Activated CD4-positive, alpha-beta memory T cell treated with anti-CD3 and anti-CD28 coated beads for 36 hours (primary cell): ENCODE measurements around the gene ANXA6. TPM values are rescaled to one million over a fixed set of nuclear protein-coding genes. Genes with fewer than 3 reads are reported as not detected.
"Not testable (repeated sequence)": the region's sequence is repeated elsewhere in the genome, so short reads cannot be mapped to it uniquely, and the experiment has no call there.

ENCODE experiments used
- CTCF ChIA-PET: fragments of 350-600 bp; sonication (Branson Sonifier 250); formaldehyde crosslinking; loops from one replicate; lab custom pipeline; 2021; ENCODE audit warnings: antibody characterized with exemption, inconsistent platforms; lab: Charles Lee
- POLR2A ChIA-PET: fragments of 350-600 bp; sonication (Branson Sonifier 250); formaldehyde crosslinking; loops from one replicate; lab custom pipeline; 2021; ENCODE audit warnings: antibody characterized with exemption; lab: Charles Lee
- DNase-seq: peaks from one replicate; pipeline ENCODE4 v3.0.0-alpha.2; 2020
- H3K27ac Mint-ChIP-seq: one replicate; pipeline ENCODE4 v1.8.0; 2021; ENCODE audit warnings: mixed read lengths
- H3K27me3 Mint-ChIP-seq: one replicate; pipeline ENCODE4 v1.8.0; 2021; ENCODE audit warnings: mixed read lengths
- H3K36me3 Mint-ChIP-seq: one replicate; pipeline ENCODE4 v1.8.0; 2021; ENCODE audit warnings: mixed read lengths
- H3K4me1 Mint-ChIP-seq: one replicate; pipeline ENCODE4 v1.8.0; 2021; ENCODE audit warnings: low read depth, mixed read lengths
- H3K4me3 Mint-ChIP-seq: one replicate; pipeline ENCODE4 v1.8.0; 2021; ENCODE audit warnings: mild to moderate bottlenecking, mixed read lengths
- H3K9me3 Mint-ChIP-seq: one replicate; pipeline ENCODE4 v1.8.0; 2021; ENCODE audit warnings: mixed read lengths
- intact Hi-C: fragments of 100-400 bp; cut with micrococcal nuclease; formaldehyde crosslinking; loops from one replicate; pipeline ENCODE4 v1.15.1; 2023
- total RNA-seq, 2 experiments: library from RNA; stranded (reverse); gene quantifications; one replicate each; pipeline ENCODE4 v1.2.3, GENCODE V29; 2021

ANXA6 gene
- 100 to 1,000 TPM; 430 to 443 TPM for total RNA-seq

GRCh38 chr5:151157426-151158286 is at the start of gene ANXA6:
ANXA6 (minus strand) TSS chr5:151157779; CDS start chr5:151147901, 9,878 bp downstream.
- CTCF ChIA-PET = interaction anchor here (0.6 to 12.2 kb wide), 7 partner anchors 13 to 186 kb away, joined by 3 to 159 read pairs (median 3); no protein-coding TSS in a partner anchor
- POLR2A ChIA-PET = interaction anchor here (0.6 to 1.9 kb wide), 8 partner anchors 10 to 82 kb away, joined by 3 to 6 read pairs (median 3); partner anchors contain the start of gene CCDC69
- H3K9me3 Mint-ChIP-seq = no peaks in the 10 kb centered on the region
- peaks cover 52% of the 10 kb centered on the region for H3K4me1 Mint-ChIP-seq
- peak within 1 kb of the TSS; percentile 97 for H3K4me3 Mint-ChIP-seq
- peak; percentile 80 for DNase-seq
- peak within 1 kb of the TSS; percentile 90 for H3K27ac Mint-ChIP-seq
- intact Hi-C loops = loop anchor here (1.0 kb wide), 1 partner anchor 7 kb away; no protein-coding TSS in a partner anchor
- no peaks in the 10 kb centered on the region for H3K27me3 Mint-ChIP-seq
- peaks cover 21% of the 10 kb centered on the region for H3K36me3 Mint-ChIP-seq

- H3K4me1 Mint-ChIP-seq = peaks cover 50% of the 10 kb centered on the region
- no peak overlapping the region for H3K4me3 Mint-ChIP-seq
- intact Hi-C loops = no loop called here
- no peaks in the 10 kb centered on the region for H3K9me3 Mint-ChIP-seq
- ChIA-PET POLR2A (no interaction called here), CTCF (no interaction called here)
- peak overlapping the region; percentile 40 for H3K27ac Mint-ChIP-seq
- no peaks in the 10 kb centered on the region for H3K27me3 Mint-ChIP-seq
- DNase-seq = no peak
- peaks cover 3% of the 10 kb centered on the region for H3K36me3 Mint-ChIP-seq
Measured at GRCh38 chr5:151205411-151205810, 47.8 kb upstream of the ANXA6 start.

GRCh38 chr5:151204051-151204450 is 46.5 kb upstream of the ANXA6 start:
- ChIA-PET POLR2A (interaction anchor here (2.4 kb wide), 1 partner anchor 8 kb away, joined by 17 read pairs; no protein-coding TSS in a partner anchor), CTCF (interaction anchor here (2.5 to 3.7 kb wide), 2 partner anchors 19 to 78 kb away, joined by 8 to 16 read pairs; partner anchors contain the start of gene CCDC69)
- Mint-ChIP-seq H3K27ac (no peak overlapping the region), H3K9me3 (no peaks in the 10 kb centered on the region), H3K4me1 (peaks cover 42% of the 10 kb centered on the region), H3K36me3 (peaks cover 3% of the 10 kb centered on the region), H3K27me3 (no peaks in the 10 kb centered on the region), H3K4me3 (no peak overlapping the region)
- intact Hi-C loops = no loop called here
- no peak for DNase-seq

- H3K27ac Mint-ChIP-seq = peak overlapping the region; percentile 83
- ChIA-PET POLR2A (interaction anchor here (1.1 to 2.4 kb wide), 5 partner anchors 9 to 38 kb away, joined by 4 to 17 read pairs (median 6); partner anchors contain the start of gene CCDC69), CTCF (interaction anchor here (0.6 to 3.7 kb wide), 10 partner anchors 9 to 151 kb away, joined by 3 to 16 read pairs (median 4); partner anchors contain the start of gene CCDC69)
- no peak overlapping the region for H3K4me3 Mint-ChIP-seq
- intact Hi-C loops = loop anchor here (1.0 to 2.0 kb wide), 2 partner anchors 12 to 68 kb away; no protein-coding TSS in a partner anchor
- DNase-seq = peak; percentile 76
- peaks cover 2% of the 10 kb centered on the region for H3K36me3 Mint-ChIP-seq
- H3K27me3 Mint-ChIP-seq = no peaks in the 10 kb centered on the region
- H3K9me3 Mint-ChIP-seq = no peaks in the 10 kb centered on the region
- H3K4me1 Mint-ChIP-seq = peaks cover 29% of the 10 kb centered on the region
Measured at GRCh38 chr5:151202381-151203139, 45.0 kb upstream of the ANXA6 start.

GRCh38 chr5:151200913-151201595 is 43.5 kb upstream of the ANXA6 start:
- H3K4me1 Mint-ChIP-seq = peaks cover 42% of the 10 kb centered on the region
- intact Hi-C loops = no loop called here
- H3K4me3 Mint-ChIP-seq = no peak overlapping the region
- H3K36me3 Mint-ChIP-seq = peaks cover 6% of the 10 kb centered on the region
- DNase-seq = no peak
- no peaks in the 10 kb centered on the region for H3K27me3 Mint-ChIP-seq
- H3K9me3 Mint-ChIP-seq = no peaks in the 10 kb centered on the region
- CTCF ChIA-PET = interaction anchor here (1.4 to 3.7 kb wide), 2 partner anchors 38 to 75 kb away, joined by 5 to 16 read pairs; no protein-coding TSS in a partner anchor
- peak overlapping the region; percentile 60 for H3K27ac Mint-ChIP-seq
- POLR2A ChIA-PET = interaction anchor here (1.1 kb wide), 1 partner anchor 21 kb away, joined by 3 read pairs; no protein-coding TSS in a partner anchor

- Mint-ChIP-seq H3K9me3 (no peaks in the 10 kb centered on the region), H3K27ac (peak overlapping the region; percentile 29), H3K4me3 (no peak overlapping the region), H3K36me3 (peaks cover 10% of the 10 kb centered on the region), H3K4me1 (peaks cover 41% of the 10 kb centered on the region), H3K27me3 (no peaks in the 10 kb centered on the region)
- intact Hi-C loops = no loop called here
- no peak for DNase-seq
- POLR2A ChIA-PET = no interaction called here
- CTCF ChIA-PET = interaction anchor here (0.9 to 1.0 kb wide), 3 partner anchors 13 to 84 kb away, joined by 3 to 4 read pairs (median 4); no protein-coding TSS in a partner anchor
Measured at GRCh38 chr5:151199581-151200185, 42.1 kb upstream of the ANXA6 start.

- no peak for DNase-seq
- no peak overlapping the region for H3K4me3 Mint-ChIP-seq
- H3K9me3 Mint-ChIP-seq = no peaks in the 10 kb centered on the region
- peaks cover 14% of the 10 kb centered on the region for H3K36me3 Mint-ChIP-seq
- peaks cover 45% of the 10 kb centered on the region for H3K4me1 Mint-ChIP-seq
- H3K27me3 Mint-ChIP-seq = no peaks in the 10 kb centered on the region
- intact Hi-C loops = no loop called here
- H3K27ac Mint-ChIP-seq = no peak overlapping the region
- CTCF ChIA-PET = no interaction called here
- POLR2A ChIA-PET = no interaction called here
Measured at GRCh38 chr5:151198861-151199260, 41.3 kb upstream of the ANXA6 start.

- H3K4me3 Mint-ChIP-seq, H3K27me3 Mint-ChIP-seq, H3K9me3 Mint-ChIP-seq, intact Hi-C loops, POLR2A ChIA-PET, CTCF ChIA-PET, DNase-seq: not testable (repeated sequence)
- H3K36me3 Mint-ChIP-seq = peaks cover 25% of the 10 kb centered on the region
- peak overlapping the region; percentile 33 for H3K27ac Mint-ChIP-seq
- peaks cover 40% of the 10 kb centered on the region for H3K4me1 Mint-ChIP-seq
Measured at GRCh38 chr5:151197291-151197600, 39.7 kb upstream of the ANXA6 start.

- Mint-ChIP-seq H3K4me1 (peaks cover 40% of the 10 kb centered on the region), H3K4me3 (no peak overlapping the region), H3K27me3 (no peaks in the 10 kb centered on the region), H3K9me3 (peaks cover 9% of the 10 kb centered on the region), H3K27ac (peak overlapping the region; percentile 33), H3K36me3 (peaks cover 29% of the 10 kb centered on the region)
- ChIA-PET POLR2A (no interaction called here), CTCF (no interaction called here)
- DNase-seq = no peak
- intact Hi-C loops = no loop called here
Measured at GRCh38 chr5:151196556-151197290, 39.1 kb upstream of the ANXA6 start.

- Mint-ChIP-seq H3K27ac (peak overlapping the region; percentile 72), H3K4me3 (no peak overlapping the region), H3K36me3 (peaks cover 38% of the 10 kb centered on the region), H3K27me3 (no peaks in the 10 kb centered on the region), H3K4me1 (peaks cover 48% of the 10 kb centered on the region), H3K9me3 (peaks cover 14% of the 10 kb centered on the region)
- intact Hi-C loops = no loop called here
- DNase-seq = peak; percentile 29
- ChIA-PET CTCF (no interaction called here), POLR2A (no interaction called here)
Measured at GRCh38 chr5:151195622-151196021, 38.0 kb upstream of the ANXA6 start.
